Uterus (tissue), 4 donors: Measurements from ENCODE around the gene RAX2. TPM values are rescaled to one million over a fixed set of nuclear protein-coding genes. Genes with fewer than 3 reads are reported as not detected.

ENCODE experiments used
- DNase-seq, 2 donors: peaks; one replicate each; pipeline ENCODE4 v3.0.0-alpha.2; 2019 to 2020
- H3K27ac ChIP-seq, 2 donors: fragments of 200-600 bp; sonication (generic); 1 replicate in 1 of 2; 2 replicates in 1 of 2; pipeline ENCODE4 v1.5.1; 2016 to 2018
- H3K27me3 ChIP-seq, 2 donors: fragments of 200-600 bp; sonication (generic); one replicate each; pipeline ENCODE4 v1.5.1; 2018 to 2019; ENCODE audit warnings: control low read depth in 1 of 2
- H3K36me3 ChIP-seq, 2 donors: fragments of 200-600 bp; sonication (generic); one replicate each; pipeline ENCODE4 v1.5.1; 2019; ENCODE audit warnings: control low read depth in 1 of 2
- H3K4me1 ChIP-seq, 2 donors: fragments of 200-600 bp; sonication (generic); one replicate each; pipeline ENCODE4 v1.5.1; 2018 to 2019; ENCODE audit warnings: control low read depth in 1 of 2
- H3K4me3 ChIP-seq, 2 donors: fragments of 200-600 bp; sonication (generic); 1 replicate in 1 of 2; 2 replicates in 1 of 2; pipeline ENCODE4 v1.5.1; 2018 to 2019; ENCODE audit warnings: mild to moderate bottlenecking in 1 of 2
- H3K9me3 ChIP-seq, 2 donors: fragments of 200-600 bp; sonication (generic); one replicate each; pipeline ENCODE4 v1.5.1; 2019; ENCODE audit warnings: control low read depth in 1 of 2
- POLR2A ChIP-seq, 2 donors: fragments of 450-650 bp; IDR thresholded peaks; one replicate each; pipeline ENCODE4 v1.6.1; 2016; ENCODE audit warnings: antibody characterized with exemption in 2 of 2, mild to moderate bottlenecking in 1 of 2, moderate library complexity in 1 of 2
- intact Hi-C: fragments of 100-400 bp; cut with DNase I; formaldehyde crosslinking; loops from one replicate; pipeline ENCODE4 v1.15.1; 2023; ENCODE audit warnings: low total_unique reads
- total RNA-seq, 4 donors: library from RNA; depleted of rRNA in 3 of 4; stranded (reverse); fragments of >200 nt in 3 of 4; gene quantifications; one replicate each; pipeline versions ENCODE4 v1.1.0 to v1.2.4, GENCODE V29; 2014 to 2023
- TF ChIP-seq, protein P1 (sequence below), 4 experiments: fragments of 200-600 bp in 2 of 4; fragments of 450-650 bp in 2 of 4; sonication (generic) in 2 of 4; IDR thresholded peaks; one replicate each; pipeline ENCODE4 v1.5.1; 2016 to 2019; ENCODE audit warnings: antibody characterized with exemption in 4 of 4, mild to moderate bottlenecking in 2 of 4, moderate library complexity in 1 of 4
- donor health status: DM: yes; HTN: yes; CAD: no.

Gene RAX2
- total RNA-seq, 4 donors from 2014 or later: 0.14 to 4.3 TPM; not detected in 2

GRCh38 chr19:3725121-3725520, 46.9 kb downstream of the RAX2 start:
- H3K9me3 ChIP-seq: no peaks in the 10 kb centered on the region
- DNase-seq: no peak
- no peak overlapping the region for H3K4me3 ChIP-seq
- no peak for TF ChIP-seq POLR2A (IDR thresholded peaks at IDR 0.05)
- TF ChIP-seq, protein P1, sequence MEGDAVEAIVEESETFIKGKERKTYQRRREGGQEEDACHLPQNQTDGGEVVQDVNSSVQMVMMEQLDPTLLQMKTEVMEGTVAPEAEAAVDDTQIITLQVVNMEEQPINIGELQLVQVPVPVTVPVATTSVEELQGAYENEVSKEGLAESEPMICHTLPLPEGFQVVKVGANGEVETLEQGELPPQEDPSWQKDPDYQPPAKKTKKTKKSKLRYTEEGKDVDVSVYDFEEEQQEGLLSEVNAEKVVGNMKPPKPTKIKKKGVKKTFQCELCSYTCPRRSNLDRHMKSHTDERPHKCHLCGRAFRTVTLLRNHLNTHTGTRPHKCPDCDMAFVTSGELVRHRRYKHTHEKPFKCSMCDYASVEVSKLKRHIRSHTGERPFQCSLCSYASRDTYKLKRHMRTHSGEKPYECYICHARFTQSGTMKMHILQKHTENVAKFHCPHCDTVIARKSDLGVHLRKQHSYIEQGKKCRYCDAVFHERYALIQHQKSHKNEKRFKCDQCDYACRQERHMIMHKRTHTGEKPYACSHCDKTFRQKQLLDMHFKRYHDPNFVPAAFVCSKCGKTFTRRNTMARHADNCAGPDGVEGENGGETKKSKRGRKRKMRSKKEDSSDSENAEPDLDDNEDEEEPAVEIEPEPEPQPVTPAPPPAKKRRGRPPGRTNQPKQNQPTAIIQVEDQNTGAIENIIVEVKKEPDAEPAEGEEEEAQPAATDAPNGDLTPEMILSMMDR (IDR thresholded peaks at IDR 0.05): no peak
- no peak overlapping the region for H3K27ac ChIP-seq
- intact Hi-C loops: no loop called here
- no peaks in the 10 kb centered on the region for H3K36me3 ChIP-seq
- peaks cover 0 to 12% of the 10 kb centered on the region in 2 donors for H3K4me1 ChIP-seq
- H3K27me3 ChIP-seq: peaks cover 14 to 20% of the 10 kb centered on the region in 2 donors

DNA sequence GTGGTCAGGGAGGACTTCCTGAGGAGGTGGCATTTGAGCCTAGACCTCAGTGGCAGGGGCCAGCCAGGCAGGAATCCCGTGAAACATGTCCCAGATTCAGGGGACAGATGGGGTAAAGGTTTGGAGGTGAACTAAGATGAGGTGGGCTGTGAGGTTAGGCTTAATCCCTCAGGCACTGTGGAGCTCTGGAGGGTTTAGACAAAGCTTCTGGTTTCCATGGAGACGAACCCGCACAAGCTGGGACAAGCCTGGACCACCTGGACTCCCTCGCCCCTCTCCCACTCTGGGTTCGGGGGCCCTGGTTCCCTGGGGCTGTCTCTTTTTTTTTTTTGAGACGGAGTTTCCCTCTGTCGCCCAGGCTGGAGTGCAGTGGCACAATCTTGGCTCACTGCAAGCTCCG, 48.1 kb downstream of the RAX2 start:
- peaks cover 17 to 24% of the 10 kb centered on the region in 2 donors for H3K27me3 ChIP-seq
- no peak for TF ChIP-seq POLR2A (IDR thresholded peaks at IDR 0.05)
- TF ChIP-seq, protein P1 (IDR thresholded peaks at IDR 0.05): no peak
- DNase-seq: no peak
- intact Hi-C loops: no loop called here
- no peaks in the 10 kb centered on the region for H3K9me3 ChIP-seq
- no peaks in the 10 kb centered on the region for H3K36me3 ChIP-seq
- H3K4me3 ChIP-seq: no peak overlapping the region
- H3K4me1 ChIP-seq: peaks cover 0 to 12% of the 10 kb centered on the region in 2 donors
- no peak overlapping the region for H3K27ac ChIP-seq

DNA sequence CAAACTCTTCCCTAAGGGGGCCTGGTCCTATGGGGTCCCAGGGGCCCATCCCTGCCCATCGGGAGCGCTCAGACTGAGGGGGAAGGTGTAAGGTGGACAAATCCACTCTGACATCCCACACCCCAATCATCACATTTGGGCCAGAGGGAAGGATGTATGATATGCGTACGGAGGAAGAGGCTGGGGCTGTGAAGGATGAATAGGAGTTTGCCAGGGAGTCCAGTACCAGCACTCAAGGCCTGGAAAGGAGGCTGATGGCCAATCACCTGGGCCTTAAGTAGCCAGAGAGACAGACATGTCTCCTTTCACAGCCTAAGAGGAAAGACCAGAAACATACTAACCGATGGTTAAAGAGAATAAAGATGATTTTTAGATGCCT, 48.9 kb downstream of the RAX2 start:
- DNase-seq: no peak
- intact Hi-C loops: no loop called here
- Histone ChIP-seq H3K9me3 (no peaks in the 10 kb centered on the region), H3K36me3 (no peaks in the 10 kb centered on the region), H3K4me1 (peaks cover 0 to 12% of the 10 kb centered on the region in 2 donors), H3K27me3 (peaks cover 17 to 24% of the 10 kb centered on the region in 2 donors), H3K27ac (no peak overlapping the region), H3K4me3 (no peak overlapping the region)
- TF ChIP-seq, protein P1 (IDR thresholded peaks at IDR 0.05): no peak
- no peak for TF ChIP-seq POLR2A (IDR thresholded peaks at IDR 0.05)

GRCh38 chr19:3722443-3723109, 49.5 kb downstream of the RAX2 start:
- H3K4me3 ChIP-seq: no peak overlapping the region
- no peak for TF ChIP-seq POLR2A (IDR thresholded peaks at IDR 0.05)
- TF ChIP-seq, protein P1 (IDR thresholded peaks at IDR 0.05): no peak
- intact Hi-C loops: no loop called here
- H3K9me3 ChIP-seq: no peaks in the 10 kb centered on the region
- H3K4me1 ChIP-seq: peaks cover 0 to 12% of the 10 kb centered on the region in 2 donors
- no peaks in the 10 kb centered on the region for H3K36me3 ChIP-seq
- no peak overlapping the region for H3K27ac ChIP-seq
- peaks cover 17 to 24% of the 10 kb centered on the region in 2 donors for H3K27me3 ChIP-seq
- no peak for DNase-seq

GRCh38 chr19:3721887-3722442, 50.1 kb downstream of the RAX2 start:
- Histone ChIP-seq H3K9me3 (no peaks in the 10 kb centered on the region), H3K4me1 (peaks cover 0 to 12% of the 10 kb centered on the region in 2 donors), H3K27me3 (peaks cover 17 to 24% of the 10 kb centered on the region in 2 donors), H3K4me3 (no peak overlapping the region), H3K27ac (no peak overlapping the region), H3K36me3 (no peaks in the 10 kb centered on the region)
- TF ChIP-seq POLR2A (IDR thresholded peaks at IDR 0.05): no peak
- TF ChIP-seq, protein P1 (IDR thresholded peaks at IDR 0.05): no peak
- intact Hi-C loops: no loop called here
- no peak for DNase-seq
